Smooth muscle cell (in vitro differentiated cells): ENCODE results near the gene GNA12. TPM values are rescaled to one million over a fixed set of nuclear protein-coding genes. Genes with fewer than 3 reads are reported as not detected.
"Not testable (repeated sequence)": the region's sequence is repeated elsewhere in the genome, so short reads cannot be mapped to it uniquely, and the experiment has no call there.

Source experiments
- DNase-seq: peaks from one replicate; lab custom pipeline; 2025; ENCODE audit not compliant: unreplicated experiment; lab: John Stamatoyannopoulos, UW
- H2AFZ ChIP-seq: fragments of 200-600 bp; sonication (generic); 2 replicates; pipeline ENCODE4 v1.6.0; 2016; ENCODE audit warnings: antibody characterized with exemption, low read depth, mild to moderate bottlenecking
- H3F3A ChIP-seq: fragments of 200-600 bp; sonication (generic); 2 replicates; pipeline ENCODE4 v1.6.0; 2017; ENCODE audit warnings: antibody characterized with exemption, low read depth
- H3K27ac ChIP-seq: fragments of 200-600 bp; sonication (generic); 2 replicates; pipeline ENCODE4 v1.5.1; 2016; ENCODE audit warnings: low read depth, mild to moderate bottlenecking
- H3K27me3 ChIP-seq: fragments of 200-600 bp; sonication (generic); 2 replicates; pipeline ENCODE4 v1.6.1; 2016; ENCODE audit warnings: low read depth, mild to moderate bottlenecking
- H3K36me3 ChIP-seq: fragments of 200-600 bp; sonication (generic); 2 replicates; pipeline ENCODE4 v1.5.1; 2016; ENCODE audit warnings: low read depth
- H3K4me1 ChIP-seq: fragments of 200-600 bp; sonication (generic); 2 replicates; pipeline ENCODE4 v1.5.1; 2016; ENCODE audit warnings: low read depth
- H3K4me2 ChIP-seq: fragments of 200-600 bp; sonication (generic); 2 replicates; pipeline ENCODE4 v1.6.0; 2016; ENCODE audit warnings: mild to moderate bottlenecking
- H3K4me3 ChIP-seq: fragments of 200-600 bp; sonication (generic); 2 replicates; pipeline ENCODE4 v1.5.1; 2016; ENCODE audit warnings: mild to moderate bottlenecking
- H3K79me2 ChIP-seq: fragments of 200-600 bp; sonication (generic); 2 replicates; pipeline ENCODE4 v1.6.0; 2016; ENCODE audit warnings: low read depth, mild to moderate bottlenecking
- H3K9ac ChIP-seq: fragments of 200-600 bp; sonication (generic); 2 replicates; pipeline ENCODE4 v1.6.0; 2016; ENCODE audit warnings: low read depth
- H3K9me3 ChIP-seq: fragments of 200-600 bp; sonication (generic); replicated peaks from 2 replicates; pipeline ENCODE4 v1.5.1; 2016; ENCODE audit warnings: low read depth
- H4K20me1 ChIP-seq: fragments of 200-600 bp; sonication (generic); 2 replicates; pipeline ENCODE4 v1.6.0; 2016; ENCODE audit warnings: low read depth
- WGBS: methylation state at CpG from one replicate; pipeline ENCODE4 v1.1.7; 2016; ENCODE audit warnings: low lambda C conversion rate; 5-methylcytosine and 5-hydroxymethylcytosine counted together
- polyA plus RNA-seq: library from polyadenylated mRNA; unstranded; fragments of >200 nt; fragmentation: Nextera tagmentation; extraction: Ambion mirVana; gene quantifications from 2 replicates; pipeline ENCODE4 v1.2.1, GENCODE V29; 2016
- total RNA-seq: library from RNA; depleted of rRNA; stranded (reverse); fragments of >200 nt; gene quantifications from 2 replicates; pipeline ENCODE4 v1.2.3, GENCODE V29; 2014
- TF ChIP-seq, protein P1 (sequence below): fragments of 200-600 bp; sonication (generic); IDR thresholded peaks from 2 replicates; pipeline ENCODE4 v1.5.1; 2017; ENCODE audit warnings: borderline replicate concordance, mild to moderate bottlenecking, antibody characterized with exemption; ENCODE audit not compliant: insufficient read depth, poor library complexity, severe bottlenecking

The GNA12 gene
- total and polyA plus RNA-seq, 2 experiments from 2014 or later = 20.3 to 34.7 TPM

DNA sequence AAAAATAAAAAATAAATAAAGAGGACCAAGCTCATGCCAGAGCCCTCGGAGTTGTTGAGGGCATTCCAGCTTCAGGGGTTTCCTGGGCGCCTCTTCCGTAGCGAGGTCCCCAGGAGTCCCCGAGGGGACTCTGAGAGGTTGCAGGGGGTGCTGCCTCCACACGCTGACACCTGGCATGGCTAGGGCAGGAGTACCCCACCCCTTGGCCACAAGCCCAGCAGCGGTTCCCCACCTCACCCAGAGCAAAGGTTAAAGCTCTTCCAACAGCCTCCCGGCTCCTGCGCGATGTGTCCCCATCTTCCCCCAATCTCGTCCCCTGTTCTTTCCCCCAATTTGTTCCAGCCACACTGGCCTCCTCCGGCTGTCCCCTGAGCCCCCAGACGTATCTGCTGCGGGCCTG is 151.6 kb downstream of the GNA12 start:
- H3K27me3 ChIP-seq = peaks cover 19% of the 10 kb centered on the region
- H3K27ac ChIP-seq = no peak overlapping the region
- TF ChIP-seq, protein P1, sequence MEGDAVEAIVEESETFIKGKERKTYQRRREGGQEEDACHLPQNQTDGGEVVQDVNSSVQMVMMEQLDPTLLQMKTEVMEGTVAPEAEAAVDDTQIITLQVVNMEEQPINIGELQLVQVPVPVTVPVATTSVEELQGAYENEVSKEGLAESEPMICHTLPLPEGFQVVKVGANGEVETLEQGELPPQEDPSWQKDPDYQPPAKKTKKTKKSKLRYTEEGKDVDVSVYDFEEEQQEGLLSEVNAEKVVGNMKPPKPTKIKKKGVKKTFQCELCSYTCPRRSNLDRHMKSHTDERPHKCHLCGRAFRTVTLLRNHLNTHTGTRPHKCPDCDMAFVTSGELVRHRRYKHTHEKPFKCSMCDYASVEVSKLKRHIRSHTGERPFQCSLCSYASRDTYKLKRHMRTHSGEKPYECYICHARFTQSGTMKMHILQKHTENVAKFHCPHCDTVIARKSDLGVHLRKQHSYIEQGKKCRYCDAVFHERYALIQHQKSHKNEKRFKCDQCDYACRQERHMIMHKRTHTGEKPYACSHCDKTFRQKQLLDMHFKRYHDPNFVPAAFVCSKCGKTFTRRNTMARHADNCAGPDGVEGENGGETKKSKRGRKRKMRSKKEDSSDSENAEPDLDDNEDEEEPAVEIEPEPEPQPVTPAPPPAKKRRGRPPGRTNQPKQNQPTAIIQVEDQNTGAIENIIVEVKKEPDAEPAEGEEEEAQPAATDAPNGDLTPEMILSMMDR = no peak
- no peaks in the 10 kb centered on the region for H4K20me1 ChIP-seq
- no peak overlapping the region for H2AFZ ChIP-seq
- H3K9me3 ChIP-seq = no peaks in the 10 kb centered on the region
- no peaks in the 10 kb centered on the region for H3K4me1 ChIP-seq
- 97% methylated on average over 14 of the region's 14 CpGs for WGBS
- no peak overlapping the region for H3K4me3 ChIP-seq
- H3K36me3 ChIP-seq = no peaks in the 10 kb centered on the region
- H3K4me2 ChIP-seq = no peak overlapping the region
- H3K9ac ChIP-seq = no peak overlapping the region
- H3F3A ChIP-seq = no peaks in the 10 kb centered on the region
- DNase-seq = no peak
- no peaks in the 10 kb centered on the region for H3K79me2 ChIP-seq

- not testable (repeated sequence) for H3K79me2 ChIP-seq, H3K4me3 ChIP-seq, H3K4me2 ChIP-seq, DNase-seq, H3K27ac ChIP-seq, H3K36me3 ChIP-seq, H3F3A ChIP-seq, H3K9ac ChIP-seq, H4K20me1 ChIP-seq, H3K4me1 ChIP-seq, H2AFZ ChIP-seq, H3K9me3 ChIP-seq
- H3K27me3 ChIP-seq = peaks cover 20% of the 10 kb centered on the region
- 96% methylated on average over 23 of the region's 23 CpGs for WGBS
Measured at GRCh38 chr7:2691932-2692439, 152.1 kb downstream of the GNA12 start.

DNA sequence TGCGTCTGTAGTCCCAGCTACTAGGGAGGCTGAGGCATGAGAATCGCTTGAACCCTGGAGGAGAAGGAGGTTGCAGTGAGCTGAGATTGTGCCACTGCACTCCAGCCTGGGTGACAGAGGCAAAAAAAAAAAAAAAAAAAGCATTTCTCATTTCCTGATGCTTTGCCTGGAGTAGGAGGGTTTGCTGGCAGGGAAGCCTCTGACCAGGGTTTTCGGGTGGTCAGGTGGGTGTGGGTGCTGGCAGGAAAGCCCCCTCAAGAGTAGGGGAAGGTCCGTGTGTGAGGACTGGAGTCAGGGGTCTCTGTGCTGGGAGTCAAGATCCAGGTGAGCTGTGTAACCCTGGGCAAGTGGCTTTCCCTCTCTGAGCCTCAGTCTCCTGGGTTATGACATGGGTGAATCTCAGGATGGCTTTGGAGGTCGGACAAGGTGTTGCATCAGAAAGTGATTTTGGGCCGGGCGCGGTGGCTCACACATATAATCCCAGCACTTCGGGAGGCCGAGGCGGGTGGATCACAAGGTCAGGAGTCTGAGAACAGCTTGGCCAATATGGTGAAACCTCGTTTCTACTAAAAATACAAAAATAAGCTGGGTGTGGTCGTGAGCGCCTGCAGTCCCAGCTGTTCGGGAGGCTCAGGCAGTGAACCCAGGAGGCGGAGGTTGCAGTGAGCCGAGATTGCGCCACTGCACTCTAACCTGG is 152.9 kb downstream of the GNA12 start:
- no peak overlapping the region for H3K27ac ChIP-seq
- H3K4me2 ChIP-seq = no peak overlapping the region
- no peaks in the 10 kb centered on the region for H3K36me3 ChIP-seq
- peaks cover 20% of the 10 kb centered on the region for H3K27me3 ChIP-seq
- no peaks in the 10 kb centered on the region for H3K79me2 ChIP-seq
- no peak overlapping the region for H3K4me3 ChIP-seq
- no peaks in the 10 kb centered on the region for H3K9me3 ChIP-seq
- no peak overlapping the region for H3K9ac ChIP-seq
- DNase-seq = no peak
- H4K20me1 ChIP-seq = no peaks in the 10 kb centered on the region
- H3F3A ChIP-seq = no peaks in the 10 kb centered on the region
- no peak overlapping the region for H2AFZ ChIP-seq
- 97% methylated on average over 18 of the region's 18 CpGs for WGBS
- TF ChIP-seq, protein P1 = no peak
- no peaks in the 10 kb centered on the region for H3K4me1 ChIP-seq

DNA sequence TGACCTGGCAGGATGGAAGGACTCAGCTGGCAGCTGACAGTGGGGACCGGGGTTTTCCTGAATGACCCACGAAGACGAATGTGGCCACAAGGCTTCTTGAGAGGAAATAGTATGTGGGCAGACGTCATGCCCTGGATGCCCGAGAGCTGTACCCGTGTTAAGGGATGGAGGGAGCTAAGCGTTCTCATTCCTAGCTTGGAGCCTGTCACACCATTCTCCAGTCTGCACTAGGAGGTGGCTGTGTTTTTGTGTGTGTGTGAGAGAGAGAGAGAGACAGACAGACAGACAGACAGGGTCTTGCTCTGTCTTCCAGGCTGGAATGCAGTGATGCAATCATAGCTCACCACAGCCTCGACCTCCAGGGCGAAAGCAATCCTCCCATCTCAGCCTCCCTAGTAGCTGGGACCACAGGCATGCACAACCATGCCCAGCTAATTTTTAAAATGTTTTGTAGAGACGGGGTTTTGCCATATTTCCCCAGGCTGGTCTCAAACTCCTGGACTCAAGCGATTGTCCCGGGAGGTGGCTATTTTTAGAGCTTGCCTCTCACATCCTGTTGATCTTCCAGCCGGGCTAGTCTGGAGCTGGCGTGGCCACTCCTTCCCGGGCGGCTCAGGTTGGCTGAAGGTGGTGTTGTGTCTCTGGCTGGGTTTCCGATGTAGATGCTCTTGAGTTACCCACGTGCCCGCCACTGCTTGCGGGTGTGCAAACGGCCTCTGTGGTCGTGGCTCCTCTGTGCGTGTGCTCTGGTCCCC is 154.0 kb downstream of the GNA12 start:
- no peaks in the 10 kb centered on the region for H3F3A ChIP-seq
- H3K27me3 ChIP-seq = peaks cover 20% of the 10 kb centered on the region
- no peak overlapping the region for H2AFZ ChIP-seq
- no peaks in the 10 kb centered on the region for H3K9me3 ChIP-seq
- no peak overlapping the region for H3K4me3 ChIP-seq
- H3K36me3 ChIP-seq = no peaks in the 10 kb centered on the region
- no peaks in the 10 kb centered on the region for H3K4me1 ChIP-seq
- H4K20me1 ChIP-seq = no peaks in the 10 kb centered on the region
- TF ChIP-seq, protein P1 = no peak
- WGBS = 81% methylated on average over 23 of the region's 23 CpGs
- H3K9ac ChIP-seq = no peak overlapping the region
- no peak overlapping the region for H3K27ac ChIP-seq
- DNase-seq = no peak
- H3K4me2 ChIP-seq = no peak overlapping the region
- H3K79me2 ChIP-seq = no peaks in the 10 kb centered on the region
